ENCODE measurements around the gene S100A8. TPM values are rescaled to one million over a fixed set of nuclear protein-coding genes. Genes with fewer than 3 reads are reported as not detected.

The S100A8 gene
- total and polyA plus RNA-seq, 11 donors: 6.0 to 199 (median 32.3) TPM

- no peaks in the 10 kb centered on the region for H3K9me3 ChIP-seq
- H3K27ac ChIP-seq: no peak overlapping the region
- intact Hi-C loops (cut with DNase I): no loop called here
- ATAC-seq: no peak
- WGBS, 4 donors: 79 to 87% (median 84%) methylated on average over 4 to 6 of the region's 6 CpGs
- H3K36me3 ChIP-seq: no peaks in the 10 kb centered on the region
- TF ChIP-seq POLR2A (IDR thresholded peaks at IDR 0.05): no peak
- TF ChIP-seq, protein P1, sequence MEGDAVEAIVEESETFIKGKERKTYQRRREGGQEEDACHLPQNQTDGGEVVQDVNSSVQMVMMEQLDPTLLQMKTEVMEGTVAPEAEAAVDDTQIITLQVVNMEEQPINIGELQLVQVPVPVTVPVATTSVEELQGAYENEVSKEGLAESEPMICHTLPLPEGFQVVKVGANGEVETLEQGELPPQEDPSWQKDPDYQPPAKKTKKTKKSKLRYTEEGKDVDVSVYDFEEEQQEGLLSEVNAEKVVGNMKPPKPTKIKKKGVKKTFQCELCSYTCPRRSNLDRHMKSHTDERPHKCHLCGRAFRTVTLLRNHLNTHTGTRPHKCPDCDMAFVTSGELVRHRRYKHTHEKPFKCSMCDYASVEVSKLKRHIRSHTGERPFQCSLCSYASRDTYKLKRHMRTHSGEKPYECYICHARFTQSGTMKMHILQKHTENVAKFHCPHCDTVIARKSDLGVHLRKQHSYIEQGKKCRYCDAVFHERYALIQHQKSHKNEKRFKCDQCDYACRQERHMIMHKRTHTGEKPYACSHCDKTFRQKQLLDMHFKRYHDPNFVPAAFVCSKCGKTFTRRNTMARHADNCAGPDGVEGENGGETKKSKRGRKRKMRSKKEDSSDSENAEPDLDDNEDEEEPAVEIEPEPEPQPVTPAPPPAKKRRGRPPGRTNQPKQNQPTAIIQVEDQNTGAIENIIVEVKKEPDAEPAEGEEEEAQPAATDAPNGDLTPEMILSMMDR (IDR thresholded peaks at IDR 0.05): no peak
- peaks cover 0 to 8% (median 0%) of the 10 kb centered on the region in 9 donors for H3K27me3 ChIP-seq
- H3K4me1 ChIP-seq: peaks cover 0 to 7% (median 0%) of the 10 kb centered on the region in 12 donors
- H3K4me3 ChIP-seq: no peak overlapping the region
- DNase-seq: no peak
These were observed 7.2 kb upstream of the S100A8 start for GRCh38 chr1:153397924-153398651.

DNA sequence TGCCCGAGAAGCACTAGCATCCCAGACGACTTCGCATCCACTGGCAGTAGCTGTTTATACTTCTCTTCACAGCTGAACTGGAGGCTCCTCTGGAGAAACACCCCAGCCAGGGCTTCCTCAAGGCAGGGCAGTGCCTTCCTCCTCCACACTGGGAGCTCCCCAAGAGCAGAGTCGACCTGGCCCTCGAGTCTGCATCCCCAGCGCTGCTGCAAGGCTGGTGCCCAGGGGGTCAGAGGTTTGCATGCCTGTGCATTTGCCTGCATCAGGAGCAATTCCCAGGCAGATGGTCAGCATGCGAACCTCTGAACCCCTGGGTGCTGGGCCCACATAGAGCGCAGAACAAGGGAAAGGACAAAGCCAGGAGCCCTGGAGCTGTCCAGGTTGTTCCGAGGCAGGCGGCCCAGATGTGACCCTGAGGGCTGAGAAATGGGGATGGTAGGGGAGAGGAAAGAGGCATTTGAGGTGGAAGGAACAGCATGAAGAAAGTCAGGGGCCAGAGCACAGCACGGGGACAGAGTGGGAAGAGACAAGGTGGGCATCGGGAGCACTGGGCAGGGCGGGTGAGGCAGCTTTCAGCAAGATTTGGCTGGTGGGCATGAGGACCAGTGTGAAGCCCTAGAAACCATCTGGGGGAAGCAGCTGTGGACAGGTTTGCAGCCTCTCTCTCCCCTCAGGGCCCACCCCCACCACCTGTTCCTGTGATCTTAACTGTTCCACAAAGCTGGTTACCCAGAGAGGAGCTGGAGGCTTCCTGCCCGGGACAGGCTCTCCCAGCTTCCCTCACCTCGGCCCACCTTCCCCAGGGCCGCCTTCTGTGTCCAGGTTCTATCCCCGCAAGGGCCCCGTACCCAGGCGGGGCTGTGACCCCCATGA lies 6.4 kb upstream of the S100A8 start:
- TF ChIP-seq, protein P1 (IDR thresholded peaks at IDR 0.05): no peak
- TF ChIP-seq POLR2A (IDR thresholded peaks at IDR 0.05): no peak
- Histone ChIP-seq H3K4me1 (peaks cover 0 to 7% (median 0%) of the 10 kb centered on the region in 12 donors), H3K4me3 (no peak overlapping the region), H3K36me3 (no peaks in the 10 kb centered on the region), H3K27me3 (peaks cover 0 to 8% (median 0%) of the 10 kb centered on the region in 9 donors), H3K27ac (no peak overlapping the region), H3K9me3 (no peaks in the 10 kb centered on the region)
- intact Hi-C loops (cut with DNase I): no loop called here
- 74 to 88% (median 82%) methylated on average over 16 to 19 of the region's 19 CpGs for WGBS, 4 donors
- DNase-seq: no peak
- ATAC-seq: no peak

DNA sequence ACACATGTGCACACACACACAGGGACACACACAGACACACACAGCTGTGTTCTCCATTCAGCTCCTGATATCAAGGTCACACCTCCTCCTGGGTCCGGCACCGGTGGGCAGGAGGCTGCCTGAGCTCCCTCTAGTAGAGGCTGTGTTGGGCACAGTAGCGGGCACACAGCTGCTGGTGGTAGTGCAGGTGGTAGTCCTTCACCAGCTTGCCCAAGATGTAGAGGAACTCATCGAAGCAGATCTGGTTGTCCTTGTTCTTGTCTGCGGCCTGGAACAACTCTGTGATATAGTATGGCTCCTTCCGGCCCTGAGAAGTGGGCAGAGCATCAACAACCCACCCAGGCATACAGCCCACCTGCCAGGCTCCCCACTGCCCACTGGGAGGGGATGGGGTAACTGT lies 5.6 kb upstream of the S100A8 start:
- H3K36me3 ChIP-seq: no peaks in the 10 kb centered on the region
- peaks cover 0 to 9% (median 0%) of the 10 kb centered on the region in 12 donors for H3K4me1 ChIP-seq
- ATAC-seq (no peak), DNase-seq (no peak)
- H3K4me3 ChIP-seq: no peak overlapping the region
- TF ChIP-seq, protein P1 (IDR thresholded peaks at IDR 0.05): no peak
- no peak for TF ChIP-seq POLR2A (IDR thresholded peaks at IDR 0.05)
- H3K27me3 ChIP-seq: peaks cover 0 to 10% (median 0%) of the 10 kb centered on the region in 9 donors
- no peaks in the 10 kb centered on the region for H3K9me3 ChIP-seq
- no peak overlapping the region for H3K27ac ChIP-seq
- WGBS, 4 donors: 78 to 85% (median 84%) methylated on average over 6 of the region's 6 CpGs
- intact Hi-C loops (cut with DNase I): no loop called here

GRCh38 chr1:153395776-153396175 lies 4.9 kb upstream of the S100A8 start:
- 74 to 82% (median 78%) methylated on average over 6 of the region's 6 CpGs for WGBS, 4 donors

More at GRCh38 chr1:153395776-153396175, 4.9 kb upstream of the S100A8 start:
- ATAC-seq (no peak), DNase-seq (no peak)
- no peaks in the 10 kb centered on the region for H3K9me3 ChIP-seq
- H3K4me3 ChIP-seq: no peak overlapping the region
- no peaks in the 10 kb centered on the region for H3K36me3 ChIP-seq
- H3K27ac ChIP-seq: no peak overlapping the region
- intact Hi-C loops (cut with DNase I): no loop called here
- TF ChIP-seq POLR2A (IDR thresholded peaks at IDR 0.05): no peak
- TF ChIP-seq, protein P1 (IDR thresholded peaks at IDR 0.05): no peak
- peaks cover 0 to 10% (median 0%) of the 10 kb centered on the region in 9 donors for H3K27me3 ChIP-seq
- H3K4me1 ChIP-seq: peaks cover 0 to 14% (median 0%) of the 10 kb centered on the region in 12 donors

All from heart left ventricle (tissue), 16 donors.